HL-60 (cell line): Measurements from ENCODE around the gene DCTD.

Experiments
- DNase-seq, 2 experiments: peaks; one replicate each; pipeline ENCODE4 v3.0.0-alpha.2; 2010 to 2020; ENCODE audit warnings: low read depth in 1 of 2, low spot score in 1 of 2
- H3K27ac ChIP-seq: fragments of 250-450 bp; sonication (Bioruptor Pico); replicated peaks from 2 replicates; pipeline ENCODE4 v1.5.1; 2020; ENCODE audit warnings: mild to moderate bottlenecking, moderate library complexity
- H3K27me3 ChIP-seq: fragments of 250-450 bp; sonication (Bioruptor Pico); 2 replicates; pipeline ENCODE4 v1.5.1; 2021; ENCODE audit warnings: mild to moderate bottlenecking, moderate library complexity; ENCODE audit not compliant: insufficient read depth, poor library complexity, severe bottlenecking
- H3K4me3 ChIP-seq: replicated peaks from 2 replicates; pipeline ENCODE4 v1.5.1; 2011; ENCODE audit warnings: mild to moderate bottlenecking, control low read depth, low read length; ENCODE audit not compliant: insufficient read depth
- GABPA ChIP-seq: IDR thresholded peaks from 2 replicates; pipeline ENCODE4 v1.6.1; 2012; ENCODE audit warnings: low read depth
- POLR2AphosphoS5 ChIP-seq: IDR thresholded peaks from 2 replicates; pipeline ENCODE4 v1.6.1; 2012; ENCODE audit warnings: low read depth
- SPI1 ChIP-seq: IDR thresholded peaks from 2 replicates; pipeline ENCODE4 v1.6.1; 2012; ENCODE audit warnings: low read depth, mild to moderate bottlenecking, borderline replicate concordance
- TF ChIP-seq, protein P1 (sequence below): IDR thresholded peaks from one replicate; pipeline ENCODE4 v1.5.1; 2011; ENCODE audit warnings: low read length, control low read depth, inconsistent platforms; ENCODE audit not compliant: insufficient read depth
- TF ChIP-seq, protein P2 (sequence below): IDR thresholded peaks from 2 replicates; pipeline ENCODE4 v1.6.1; 2012; ENCODE audit warnings: low read depth; ENCODE audit not compliant: insufficient replicate concordance

DCTD gene

DNA sequence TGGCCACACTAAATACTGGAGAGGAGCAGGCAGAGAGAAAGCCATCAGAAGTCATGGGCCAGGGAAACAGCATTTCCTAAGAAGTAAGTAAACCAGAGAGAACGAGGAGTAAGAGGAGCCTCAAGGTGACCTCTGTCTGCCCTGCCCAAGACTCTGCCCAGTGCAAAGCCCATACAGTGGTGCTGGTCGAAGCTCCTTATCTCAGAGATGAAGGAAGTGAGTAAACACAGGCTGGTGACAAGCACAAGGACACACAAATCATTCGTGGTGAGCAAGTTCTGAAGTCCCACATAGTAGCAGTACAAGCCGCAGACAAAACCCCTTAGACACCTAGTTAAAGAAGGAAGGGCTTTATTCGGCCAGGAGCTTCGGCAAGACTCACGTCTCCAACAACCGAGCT lies 62.7 kb downstream of the DCTD start:
- DNase-seq, result no peak
- Histone ChIP-seq H3K27ac (no peak overlapping the region), H3K4me3 (no peak overlapping the region), H3K27me3 (no peaks in the 10 kb centered on the region)
- TF ChIP-seq POLR2AphosphoS5, result no peak
- TF ChIP-seq, protein P1, sequence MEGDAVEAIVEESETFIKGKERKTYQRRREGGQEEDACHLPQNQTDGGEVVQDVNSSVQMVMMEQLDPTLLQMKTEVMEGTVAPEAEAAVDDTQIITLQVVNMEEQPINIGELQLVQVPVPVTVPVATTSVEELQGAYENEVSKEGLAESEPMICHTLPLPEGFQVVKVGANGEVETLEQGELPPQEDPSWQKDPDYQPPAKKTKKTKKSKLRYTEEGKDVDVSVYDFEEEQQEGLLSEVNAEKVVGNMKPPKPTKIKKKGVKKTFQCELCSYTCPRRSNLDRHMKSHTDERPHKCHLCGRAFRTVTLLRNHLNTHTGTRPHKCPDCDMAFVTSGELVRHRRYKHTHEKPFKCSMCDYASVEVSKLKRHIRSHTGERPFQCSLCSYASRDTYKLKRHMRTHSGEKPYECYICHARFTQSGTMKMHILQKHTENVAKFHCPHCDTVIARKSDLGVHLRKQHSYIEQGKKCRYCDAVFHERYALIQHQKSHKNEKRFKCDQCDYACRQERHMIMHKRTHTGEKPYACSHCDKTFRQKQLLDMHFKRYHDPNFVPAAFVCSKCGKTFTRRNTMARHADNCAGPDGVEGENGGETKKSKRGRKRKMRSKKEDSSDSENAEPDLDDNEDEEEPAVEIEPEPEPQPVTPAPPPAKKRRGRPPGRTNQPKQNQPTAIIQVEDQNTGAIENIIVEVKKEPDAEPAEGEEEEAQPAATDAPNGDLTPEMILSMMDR, result no peak
- TF ChIP-seq, protein P2, sequence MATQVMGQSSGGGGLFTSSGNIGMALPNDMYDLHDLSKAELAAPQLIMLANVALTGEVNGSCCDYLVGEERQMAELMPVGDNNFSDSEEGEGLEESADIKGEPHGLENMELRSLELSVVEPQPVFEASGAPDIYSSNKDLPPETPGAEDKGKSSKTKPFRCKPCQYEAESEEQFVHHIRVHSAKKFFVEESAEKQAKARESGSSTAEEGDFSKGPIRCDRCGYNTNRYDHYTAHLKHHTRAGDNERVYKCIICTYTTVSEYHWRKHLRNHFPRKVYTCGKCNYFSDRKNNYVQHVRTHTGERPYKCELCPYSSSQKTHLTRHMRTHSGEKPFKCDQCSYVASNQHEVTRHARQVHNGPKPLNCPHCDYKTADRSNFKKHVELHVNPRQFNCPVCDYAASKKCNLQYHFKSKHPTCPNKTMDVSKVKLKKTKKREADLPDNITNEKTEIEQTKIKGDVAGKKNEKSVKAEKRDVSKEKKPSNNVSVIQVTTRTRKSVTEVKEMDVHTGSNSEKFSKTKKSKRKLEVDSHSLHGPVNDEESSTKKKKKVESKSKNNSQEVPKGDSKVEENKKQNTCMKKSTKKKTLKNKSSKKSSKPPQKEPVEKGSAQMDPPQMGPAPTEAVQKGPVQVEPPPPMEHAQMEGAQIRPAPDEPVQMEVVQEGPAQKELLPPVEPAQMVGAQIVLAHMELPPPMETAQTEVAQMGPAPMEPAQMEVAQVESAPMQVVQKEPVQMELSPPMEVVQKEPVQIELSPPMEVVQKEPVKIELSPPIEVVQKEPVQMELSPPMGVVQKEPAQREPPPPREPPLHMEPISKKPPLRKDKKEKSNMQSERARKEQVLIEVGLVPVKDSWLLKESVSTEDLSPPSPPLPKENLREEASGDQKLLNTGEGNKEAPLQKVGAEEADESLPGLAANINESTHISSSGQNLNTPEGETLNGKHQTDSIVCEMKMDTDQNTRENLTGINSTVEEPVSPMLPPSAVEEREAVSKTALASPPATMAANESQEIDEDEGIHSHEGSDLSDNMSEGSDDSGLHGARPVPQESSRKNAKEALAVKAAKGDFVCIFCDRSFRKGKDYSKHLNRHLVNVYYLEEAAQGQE, result no peak
- no peak for TF ChIP-seq SPI1

DNA sequence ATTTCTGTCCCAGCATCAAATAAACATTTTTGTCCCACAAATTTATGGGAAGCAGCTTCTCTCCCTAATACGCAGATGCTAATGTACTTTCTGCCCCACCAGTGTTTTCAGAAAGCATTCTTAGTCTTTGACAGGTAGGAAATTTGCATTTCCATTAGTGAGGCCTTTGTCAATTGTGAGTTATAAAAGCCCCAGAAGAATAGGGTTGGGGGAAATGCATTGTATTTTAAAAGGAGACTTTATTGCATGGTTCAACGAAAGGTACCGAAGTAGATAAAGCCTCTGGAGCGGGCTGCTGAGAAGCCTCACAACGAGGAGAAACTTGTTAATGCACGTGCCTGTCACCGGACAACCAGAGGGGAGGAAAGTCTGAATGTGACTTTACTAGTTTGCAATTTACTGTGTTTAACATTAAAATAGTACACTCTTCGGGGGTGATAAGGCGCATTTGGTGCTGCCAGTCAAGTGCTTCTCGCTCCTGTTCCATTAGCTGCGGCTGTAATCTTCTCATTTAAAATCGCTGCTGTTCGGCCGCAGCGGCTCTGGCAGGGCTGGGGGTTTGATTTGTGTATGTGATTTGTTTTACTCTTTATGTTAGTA lies 63.4 kb downstream of the DCTD start:
- no peaks in the 10 kb centered on the region for H3K27me3 ChIP-seq
- TF ChIP-seq GABPA (no peak), SPI1 (no peak), POLR2AphosphoS5 (no peak)
- TF ChIP-seq, protein P2, result no peak
- TF ChIP-seq, protein P1, result no peak
- no peak overlapping the region for H3K27ac ChIP-seq
- H3K4me3 ChIP-seq, result no peak overlapping the region
- DNase-seq, result no peak

DNA sequence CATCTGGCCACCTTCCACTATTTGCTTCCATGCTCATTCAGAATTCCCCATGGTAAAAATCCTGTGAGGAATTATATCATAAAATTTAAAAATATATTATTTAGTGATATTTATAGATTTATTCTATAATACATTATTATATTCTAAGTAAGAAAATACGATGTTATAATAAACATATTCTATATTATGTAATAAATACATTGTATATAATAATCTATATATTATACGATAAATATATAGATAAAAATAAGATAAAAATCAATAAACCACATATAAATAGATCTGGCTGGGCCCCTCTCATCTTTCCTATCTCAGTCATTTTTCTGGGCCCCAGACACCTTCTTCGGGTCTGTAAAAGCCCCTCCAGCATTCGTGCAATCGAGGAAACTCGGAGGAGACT lies 68.5 kb downstream of the DCTD start:
- Histone ChIP-seq H3K4me3 (no peak overlapping the region), H3K27ac (no peak overlapping the region), H3K27me3 (no peaks in the 10 kb centered on the region)
- TF ChIP-seq, protein P1, result no peak
- TF ChIP-seq, protein P2, result no peak
- TF ChIP-seq POLR2AphosphoS5 (no peak), GABPA (no peak), SPI1 (no peak)
- DNase-seq, result no peak
